Measurements from ENCODE around the gene RNF141. TPM values are rescaled to one million over a fixed set of nuclear protein-coding genes. Genes with fewer than 3 reads are reported as not detected.

The RNF141 gene
- total RNA-seq, 4 donors from 2014 or later: 39.0 to 68.3 (median 59.7) TPM

- TF ChIP-seq CTCF (IDR thresholded peaks at IDR 0.05; ENCODE audit: low read depth): no peak
Measured at GRCh38 chr11:10568486-10568941, 27.5 kb upstream of the RNF141 start, which contains the start of gene LYVE1. LYVE1 (minus strand) TSS chr11:10568665; CDS start chr11:10568532, 133 bp downstream.

- no peak for TF ChIP-seq CTCF (IDR thresholded peaks at IDR 0.05; ENCODE audit: low read depth)
Measured at GRCh38 chr11:10567446-10567845, 26.5 kb upstream of the RNF141 start.

- TF ChIP-seq CTCF (IDR thresholded peaks at IDR 0.05; ENCODE audit: low read depth): no peak
Measured at GRCh38 chr11:10566257-10566957, 25.4 kb upstream of the RNF141 start.

GRCh38 chr11:10565493-10565892 lies 24.5 kb upstream of the RNF141 start:
- TF ChIP-seq CTCF (IDR thresholded peaks at IDR 0.05; ENCODE audit: low read depth): no peak

- TF ChIP-seq CTCF (IDR thresholded peaks at IDR 0.05; ENCODE audit: low read depth): no peak
Measured at GRCh38 chr11:10564696-10565318, 23.8 kb upstream of the RNF141 start.

GRCh38 chr11:10564030-10564429 lies 23.0 kb upstream of the RNF141 start:
- no peak for TF ChIP-seq CTCF (IDR thresholded peaks at IDR 0.05; ENCODE audit: low read depth)

GRCh38 chr11:10561947-10562346 lies 21.0 kb upstream of the RNF141 start:
- TF ChIP-seq CTCF (IDR thresholded peaks at IDR 0.05; ENCODE audit: low read depth): no peak
